ENCODE data around the gene WDR38. TPM values are rescaled to one million over a fixed set of nuclear protein-coding genes. Genes with fewer than 3 reads are reported as not detected.
"Not testable (repeated sequence)": the region's sequence is repeated elsewhere in the genome, so short reads cannot be mapped to it uniquely, and the experiment has no call there.

WDR38 gene
- polyA plus RNA-seq, 2 donors, result not detected

GRCh38 chr9:124843456-124844034, 9.7 kb upstream of the WDR38 start:
- WGBS, 2 donors, result 69 to 73% methylated on average over 11 of the region's 11 CpGs

GRCh38 chr9:124844291-124844690, 9.0 kb upstream of the WDR38 start:
- H3K4me3 ChIP-seq (ENCODE audit: low read depth in 1 of 2, low read length in 2 of 2), result no peak overlapping the region
- H3K4me1 ChIP-seq (ENCODE audit: control insufficient read depth in 2 of 2, insufficient read depth in 2 of 2, low read length in 1 of 2), result peaks cover 0 to 6% of the 10 kb centered on the region in 2 donors
- WGBS, 2 donors, result 63% methylated on average over 4 of the region's 4 CpGs
- no peak overlapping the region for H3K27ac ChIP-seq (ENCODE audit: low read depth in 2 of 2, low read length in 1 of 2)
- H3K27me3 ChIP-seq (ENCODE audit: control insufficient read depth in 1 of 2, insufficient read depth in 2 of 2, low read length in 2 of 2), result no peaks in the 10 kb centered on the region
- H3K9me3 ChIP-seq (ENCODE audit: control insufficient read depth in 2 of 2, insufficient read depth in 1 of 2, low read depth in 1 of 2, low read length in 1 of 2), result no peaks in the 10 kb centered on the region
- no peaks in the 10 kb centered on the region for H3K36me3 ChIP-seq (ENCODE audit: control insufficient read depth in 2 of 2, insufficient read depth in 2 of 2, low read length in 1 of 2)

More at GRCh38 chr9:124843456-124844034, 9.7 kb upstream of the WDR38 start:
- Histone ChIP-seq H3K4me3 (ENCODE audit: low read depth in 1 of 2, low read length in 2 of 2) (no peak overlapping the region), H3K36me3 (ENCODE audit: control insufficient read depth in 2 of 2, insufficient read depth in 2 of 2, low read length in 1 of 2) (no peaks in the 10 kb centered on the region), H3K27ac (ENCODE audit: low read depth in 2 of 2, low read length in 1 of 2) (no peak overlapping the region), H3K9me3 (ENCODE audit: control insufficient read depth in 2 of 2, insufficient read depth in 1 of 2, low read depth in 1 of 2, low read length in 1 of 2) (no peaks in the 10 kb centered on the region), H3K4me1 (ENCODE audit: control insufficient read depth in 2 of 2, insufficient read depth in 2 of 2, low read length in 1 of 2) (peaks cover 0 to 6% of the 10 kb centered on the region in 2 donors), H3K27me3 (ENCODE audit: control insufficient read depth in 1 of 2, insufficient read depth in 2 of 2, low read length in 2 of 2) (no peaks in the 10 kb centered on the region)

- H3K9me3 ChIP-seq (ENCODE audit: control insufficient read depth in 2 of 2, insufficient read depth in 1 of 2, low read depth in 1 of 2, low read length in 1 of 2); H3K4me3 ChIP-seq (ENCODE audit: low read depth in 1 of 2, low read length in 2 of 2); H3K27ac ChIP-seq (ENCODE audit: low read depth in 2 of 2, low read length in 1 of 2); H3K27me3 ChIP-seq (ENCODE audit: control insufficient read depth in 1 of 2, insufficient read depth in 2 of 2, low read length in 2 of 2); H3K4me1 ChIP-seq (ENCODE audit: control insufficient read depth in 2 of 2, insufficient read depth in 2 of 2, low read length in 1 of 2); H3K36me3 ChIP-seq (ENCODE audit: control insufficient read depth in 2 of 2, insufficient read depth in 2 of 2, low read length in 1 of 2): not testable (repeated sequence)
- WGBS, 2 donors, result 92 to 94% methylated on average over 9 of the region's 9 CpGs
These were observed 6.8 kb upstream of the WDR38 start for GRCh38 chr9:124846467-124846866.

DNA sequence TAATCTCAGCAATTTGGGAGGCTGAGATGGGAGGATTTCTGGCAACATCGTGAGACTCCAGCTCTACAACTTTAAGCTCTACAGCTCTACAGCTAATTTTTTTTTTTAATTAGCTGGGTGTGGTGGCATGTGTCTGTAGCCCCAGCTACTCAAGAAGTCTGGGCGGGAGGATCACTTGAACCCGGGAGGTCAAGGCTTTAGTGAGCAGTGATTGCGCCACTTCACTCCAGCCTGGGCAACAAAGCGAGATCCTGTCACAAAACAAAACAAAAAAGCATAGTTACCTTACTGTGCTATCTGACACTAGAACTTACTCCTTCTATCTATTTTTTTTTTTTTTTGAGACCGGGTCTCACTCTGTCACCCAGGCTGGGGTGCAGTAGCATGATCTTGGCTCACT, 6.3 kb upstream of the WDR38 start:
- 83 to 87% methylated on average over 6 of the region's 6 CpGs for WGBS, 2 donors
- no peaks in the 10 kb centered on the region for H3K36me3 ChIP-seq (ENCODE audit: control insufficient read depth in 2 of 2, insufficient read depth in 2 of 2, low read length in 1 of 2)
- H3K27ac ChIP-seq (ENCODE audit: low read depth in 2 of 2, low read length in 1 of 2), result no peak overlapping the region
- H3K9me3 ChIP-seq (ENCODE audit: control insufficient read depth in 2 of 2, insufficient read depth in 1 of 2, low read depth in 1 of 2, low read length in 1 of 2), result no peaks in the 10 kb centered on the region
- H3K4me1 ChIP-seq (ENCODE audit: control insufficient read depth in 2 of 2, insufficient read depth in 2 of 2, low read length in 1 of 2), result no peaks in the 10 kb centered on the region
- H3K4me3 ChIP-seq (ENCODE audit: low read depth in 1 of 2, low read length in 2 of 2), result no peak overlapping the region
- no peaks in the 10 kb centered on the region for H3K27me3 ChIP-seq (ENCODE audit: control insufficient read depth in 1 of 2, insufficient read depth in 2 of 2, low read length in 2 of 2)

DNA sequence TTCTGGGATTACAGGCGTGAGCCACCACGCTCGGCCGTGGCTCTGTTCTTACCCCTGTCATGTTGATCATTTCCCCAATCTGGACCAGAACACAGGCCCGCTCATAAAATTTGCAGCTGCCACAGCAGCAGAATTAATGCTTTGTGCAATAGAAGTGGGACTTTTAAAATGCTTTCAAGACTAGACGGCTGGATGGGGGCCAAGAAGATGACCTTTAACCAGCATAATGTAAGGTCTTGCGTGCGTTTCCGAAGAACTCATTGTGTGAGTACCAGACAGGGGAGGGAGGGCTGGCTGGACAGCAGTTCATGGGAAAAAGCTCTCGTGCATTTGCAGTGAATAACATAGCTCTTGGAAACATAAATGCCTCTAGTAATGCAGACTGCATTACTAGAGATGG, 3.5 kb upstream of the WDR38 start:
- Histone ChIP-seq H3K27me3 (ENCODE audit: control insufficient read depth in 1 of 2, insufficient read depth in 2 of 2, low read length in 2 of 2) (no peaks in the 10 kb centered on the region), H3K9me3 (ENCODE audit: control insufficient read depth in 2 of 2, insufficient read depth in 1 of 2, low read depth in 1 of 2, low read length in 1 of 2) (no peaks in the 10 kb centered on the region), H3K4me1 (ENCODE audit: control insufficient read depth in 2 of 2, insufficient read depth in 2 of 2, low read length in 1 of 2) (peaks cover 2 to 7% of the 10 kb centered on the region in 2 donors), H3K27ac (ENCODE audit: low read depth in 2 of 2, low read length in 1 of 2) (no peak overlapping the region), H3K4me3 (ENCODE audit: low read depth in 1 of 2, low read length in 2 of 2) (no peak overlapping the region), H3K36me3 (ENCODE audit: control insufficient read depth in 2 of 2, insufficient read depth in 2 of 2, low read length in 1 of 2) (no peaks in the 10 kb centered on the region)
- 58 to 71% methylated on average over 10 of the region's 10 CpGs for WGBS, 2 donors

GRCh38 chr9:124852121-124852828, 985 bp upstream of the WDR38 start:
- H3K36me3 ChIP-seq (ENCODE audit: control insufficient read depth in 2 of 2, insufficient read depth in 2 of 2, low read length in 1 of 2), result peaks cover 5 to 13% of the 10 kb centered on the region in 2 donors
- H3K27me3 ChIP-seq (ENCODE audit: control insufficient read depth in 1 of 2, insufficient read depth in 2 of 2, low read length in 2 of 2), result no peaks in the 10 kb centered on the region
- H3K9me3 ChIP-seq (ENCODE audit: control insufficient read depth in 2 of 2, insufficient read depth in 1 of 2, low read depth in 1 of 2, low read length in 1 of 2), result no peaks in the 10 kb centered on the region
- H3K4me1 ChIP-seq (ENCODE audit: control insufficient read depth in 2 of 2, insufficient read depth in 2 of 2, low read length in 1 of 2), result peaks cover 2 to 7% of the 10 kb centered on the region in 2 donors
- no peak overlapping the region for H3K4me3 ChIP-seq (ENCODE audit: low read depth in 1 of 2, low read length in 2 of 2)
- 54 to 60% methylated on average over 13 of the region's 13 CpGs for WGBS, 2 donors
- H3K27ac ChIP-seq (ENCODE audit: low read depth in 2 of 2, low read length in 1 of 2), result no peak overlapping the region

GRCh38 chr9:124853605-124854143, 414 bp downstream of the WDR38 start:
- Histone ChIP-seq H3K36me3 (ENCODE audit: control insufficient read depth in 2 of 2, insufficient read depth in 2 of 2, low read length in 1 of 2) (peaks cover 7 to 27% of the 10 kb centered on the region in 2 donors), H3K9me3 (ENCODE audit: control insufficient read depth in 2 of 2, insufficient read depth in 1 of 2, low read depth in 1 of 2, low read length in 1 of 2) (no peaks in the 10 kb centered on the region), H3K4me3 (ENCODE audit: low read depth in 1 of 2, low read length in 2 of 2) (peak overlapping the region; percentile 36 to 51), H3K27ac (ENCODE audit: low read depth in 2 of 2, low read length in 1 of 2) (peak overlapping the region; percentile 8 to 30), H3K27me3 (ENCODE audit: control insufficient read depth in 1 of 2, insufficient read depth in 2 of 2, low read length in 2 of 2) (no peaks in the 10 kb centered on the region), H3K4me1 (ENCODE audit: control insufficient read depth in 2 of 2, insufficient read depth in 2 of 2, low read length in 1 of 2) (peaks cover 2 to 7% of the 10 kb centered on the region in 2 donors)
- 59 to 64% methylated on average over 11 of the region's 11 CpGs for WGBS, 2 donors

- Histone ChIP-seq H3K36me3 (ENCODE audit: control insufficient read depth in 2 of 2, insufficient read depth in 2 of 2, low read length in 1 of 2) (peaks cover 7 to 32% of the 10 kb centered on the region in 2 donors), H3K4me3 (ENCODE audit: low read depth in 1 of 2, low read length in 2 of 2) (no peak overlapping the region), H3K4me1 (ENCODE audit: control insufficient read depth in 2 of 2, insufficient read depth in 2 of 2, low read length in 1 of 2) (peaks cover 4 to 7% of the 10 kb centered on the region in 2 donors), H3K27ac (ENCODE audit: low read depth in 2 of 2, low read length in 1 of 2) (no peak overlapping the region), H3K27me3 (ENCODE audit: control insufficient read depth in 1 of 2, insufficient read depth in 2 of 2, low read length in 2 of 2) (no peaks in the 10 kb centered on the region), H3K9me3 (ENCODE audit: control insufficient read depth in 2 of 2, insufficient read depth in 1 of 2, low read depth in 1 of 2, low read length in 1 of 2) (no peaks in the 10 kb centered on the region)
- WGBS, 2 donors, result 72 to 75% methylated on average over 8 of the region's 8 CpGs
These were observed 901 bp downstream of the WDR38 start for GRCh38 chr9:124854161-124854560.

DNA sequence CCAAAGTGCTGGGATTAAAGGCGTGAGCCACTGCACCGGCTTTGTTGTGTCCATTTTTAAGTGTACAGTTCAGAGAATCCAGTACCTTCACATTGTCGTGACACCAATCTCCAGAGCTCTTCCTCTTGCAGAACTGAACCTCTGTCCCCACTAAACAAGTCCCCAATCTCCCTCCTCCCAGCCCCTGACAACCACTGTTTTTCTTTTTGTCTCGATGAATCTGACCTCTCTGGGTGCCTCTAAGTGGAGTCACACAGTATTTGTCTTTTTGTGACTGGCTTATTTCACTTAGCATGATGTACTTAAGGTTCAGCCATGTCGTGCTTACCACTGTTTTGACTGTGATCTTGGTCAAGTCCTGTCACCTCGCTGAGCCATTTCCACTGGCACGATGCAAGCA, 1.6 kb downstream of the WDR38 start:
- H3K27ac ChIP-seq (ENCODE audit: low read depth in 2 of 2, low read length in 1 of 2), result no peak overlapping the region
- peaks cover 10 to 37% of the 10 kb centered on the region in 2 donors for H3K36me3 ChIP-seq (ENCODE audit: control insufficient read depth in 2 of 2, insufficient read depth in 2 of 2, low read length in 1 of 2)
- H3K27me3 ChIP-seq (ENCODE audit: control insufficient read depth in 1 of 2, insufficient read depth in 2 of 2, low read length in 2 of 2), result no peaks in the 10 kb centered on the region
- H3K4me1 ChIP-seq (ENCODE audit: control insufficient read depth in 2 of 2, insufficient read depth in 2 of 2, low read length in 1 of 2), result peaks cover 4 to 11% of the 10 kb centered on the region in 2 donors
- WGBS, 2 donors, result 59 to 60% methylated on average over 7 of the region's 7 CpGs
- H3K4me3 ChIP-seq (ENCODE audit: low read depth in 1 of 2, low read length in 2 of 2), result no peak overlapping the region
- H3K9me3 ChIP-seq (ENCODE audit: control insufficient read depth in 2 of 2, insufficient read depth in 1 of 2, low read depth in 1 of 2, low read length in 1 of 2), result no peaks in the 10 kb centered on the region
